ENCODE measurements around the gene COL4A3. TPM values are rescaled to one million over a fixed set of nuclear protein-coding genes. Genes with fewer than 3 reads are reported as not detected.

Gene COL4A3
- total RNA-seq, 2 donors from 2014 or later, result 2.7 to 8.0 TPM

DNA sequence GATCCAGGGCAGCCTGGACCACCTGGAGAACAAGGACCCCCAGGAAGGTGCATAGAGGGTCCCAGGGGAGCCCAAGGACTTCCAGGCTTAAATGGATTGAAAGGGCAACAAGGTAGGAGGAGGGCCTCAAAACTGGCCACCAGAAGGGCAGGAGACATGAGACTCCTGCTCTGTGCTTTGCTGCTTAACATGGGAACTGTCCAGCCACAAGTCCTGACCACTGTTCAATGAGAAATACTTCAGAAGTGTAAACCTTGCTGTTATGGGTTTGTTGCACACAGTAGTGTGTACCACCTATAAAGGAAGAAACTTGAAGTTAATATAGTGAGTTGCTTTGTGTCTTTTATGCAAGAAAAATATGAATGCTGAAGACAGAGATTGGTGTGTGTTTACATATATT is 116.5 kb downstream of the COL4A3 start:
- H3K9me3 ChIP-seq, result no peaks in the 10 kb centered on the region
- no peak for DNase-seq (ENCODE audit: low spot score)
- TF ChIP-seq, protein P1, sequence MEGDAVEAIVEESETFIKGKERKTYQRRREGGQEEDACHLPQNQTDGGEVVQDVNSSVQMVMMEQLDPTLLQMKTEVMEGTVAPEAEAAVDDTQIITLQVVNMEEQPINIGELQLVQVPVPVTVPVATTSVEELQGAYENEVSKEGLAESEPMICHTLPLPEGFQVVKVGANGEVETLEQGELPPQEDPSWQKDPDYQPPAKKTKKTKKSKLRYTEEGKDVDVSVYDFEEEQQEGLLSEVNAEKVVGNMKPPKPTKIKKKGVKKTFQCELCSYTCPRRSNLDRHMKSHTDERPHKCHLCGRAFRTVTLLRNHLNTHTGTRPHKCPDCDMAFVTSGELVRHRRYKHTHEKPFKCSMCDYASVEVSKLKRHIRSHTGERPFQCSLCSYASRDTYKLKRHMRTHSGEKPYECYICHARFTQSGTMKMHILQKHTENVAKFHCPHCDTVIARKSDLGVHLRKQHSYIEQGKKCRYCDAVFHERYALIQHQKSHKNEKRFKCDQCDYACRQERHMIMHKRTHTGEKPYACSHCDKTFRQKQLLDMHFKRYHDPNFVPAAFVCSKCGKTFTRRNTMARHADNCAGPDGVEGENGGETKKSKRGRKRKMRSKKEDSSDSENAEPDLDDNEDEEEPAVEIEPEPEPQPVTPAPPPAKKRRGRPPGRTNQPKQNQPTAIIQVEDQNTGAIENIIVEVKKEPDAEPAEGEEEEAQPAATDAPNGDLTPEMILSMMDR (IDR thresholded peaks at IDR 0.05), result no peak

DNA sequence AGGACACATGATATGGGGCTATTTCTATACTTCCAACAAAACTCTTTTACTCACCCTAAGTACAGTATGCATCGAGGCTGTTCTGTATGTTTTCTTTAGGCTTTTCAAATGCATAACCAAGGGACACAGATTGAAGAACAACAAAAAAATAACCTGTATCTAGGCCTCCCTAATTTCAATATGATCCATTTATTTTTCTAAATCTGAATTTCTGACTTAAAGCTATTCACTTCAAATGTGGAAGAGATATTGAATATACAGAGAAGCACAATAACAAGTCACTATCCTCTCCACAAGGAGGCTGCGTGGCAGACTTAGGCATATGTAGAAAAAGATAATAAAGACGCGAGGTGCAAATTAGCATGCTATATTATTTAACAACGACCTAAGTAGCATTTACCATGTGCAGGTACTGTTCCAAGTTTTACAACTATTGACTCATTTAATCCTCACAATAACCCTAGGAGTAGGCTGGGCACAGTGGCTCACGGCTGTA is 121.4 kb downstream of the COL4A3 start:
- TF ChIP-seq, protein P1 (IDR thresholded peaks at IDR 0.05), result no peak
- Histone ChIP-seq H3K27ac (no peak overlapping the region), H3K9me3 (no peaks in the 10 kb centered on the region), H3K4me1 (no peaks in the 10 kb centered on the region), H3K4me3 (no peak overlapping the region), H3K36me3 (no peaks in the 10 kb centered on the region), H3K27me3 (no peaks in the 10 kb centered on the region)
- DNase-seq (ENCODE audit: low spot score), result no peak

More for the DNA sequence above, 116.5 kb downstream of the COL4A3 start:
- Histone ChIP-seq H3K27me3 (no peaks in the 10 kb centered on the region), H3K27ac (no peak overlapping the region), H3K4me3 (no peak overlapping the region), H3K4me1 (no peaks in the 10 kb centered on the region), H3K36me3 (peaks cover 5% of the 10 kb centered on the region)

DNA sequence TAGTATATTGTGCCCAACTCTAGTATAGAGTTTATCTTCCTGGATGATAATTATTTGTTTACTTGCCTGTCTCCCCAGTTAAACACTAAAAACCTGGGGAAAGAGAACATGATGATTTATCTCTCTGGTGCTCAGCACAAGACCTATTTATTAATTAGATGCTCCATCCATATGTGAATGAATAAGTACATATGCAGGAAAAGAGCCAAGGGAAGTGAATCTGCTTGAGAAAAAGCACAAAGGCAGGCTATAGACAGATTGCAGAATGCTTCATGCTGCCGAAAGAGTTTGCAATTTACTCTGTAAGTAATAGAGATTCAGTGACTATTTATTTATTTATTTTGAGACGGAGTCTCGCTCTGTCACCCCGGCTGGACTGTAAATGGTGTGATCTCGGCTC is 123.3 kb downstream of the COL4A3 start:
- Histone ChIP-seq H3K4me1 (no peaks in the 10 kb centered on the region), H3K27me3 (no peaks in the 10 kb centered on the region), H3K4me3 (no peak overlapping the region), H3K27ac (no peak overlapping the region), H3K36me3 (no peaks in the 10 kb centered on the region), H3K9me3 (no peaks in the 10 kb centered on the region)
- TF ChIP-seq, protein P1 (IDR thresholded peaks at IDR 0.05), result no peak
- no peak for DNase-seq (ENCODE audit: low spot score)

DNA sequence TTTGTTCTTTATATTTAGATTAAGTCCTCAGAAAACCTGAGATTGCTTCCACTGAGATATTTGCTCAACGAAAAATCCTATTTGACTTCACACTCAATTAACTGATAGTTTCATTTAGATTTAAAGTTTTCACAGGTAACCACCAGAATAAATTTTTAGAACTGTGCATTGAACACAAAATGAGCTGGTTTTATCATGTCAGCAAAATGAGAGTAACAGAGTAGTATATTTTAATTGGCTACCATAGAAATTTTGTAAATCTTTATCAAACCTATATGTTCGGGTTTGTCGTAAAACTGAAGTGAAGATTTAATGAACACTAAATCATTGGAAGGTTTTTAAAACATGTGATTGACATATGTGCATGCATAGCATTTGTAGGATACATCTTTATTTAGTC is 127.9 kb downstream of the COL4A3 start:
- Histone ChIP-seq H3K36me3 (no peaks in the 10 kb centered on the region), H3K27ac (no peak overlapping the region), H3K27me3 (no peaks in the 10 kb centered on the region), H3K4me3 (no peak overlapping the region), H3K9me3 (no peaks in the 10 kb centered on the region), H3K4me1 (no peaks in the 10 kb centered on the region)
- TF ChIP-seq, protein P1 (IDR thresholded peaks at IDR 0.05), result no peak
- DNase-seq (ENCODE audit: low spot score), result no peak

DNA sequence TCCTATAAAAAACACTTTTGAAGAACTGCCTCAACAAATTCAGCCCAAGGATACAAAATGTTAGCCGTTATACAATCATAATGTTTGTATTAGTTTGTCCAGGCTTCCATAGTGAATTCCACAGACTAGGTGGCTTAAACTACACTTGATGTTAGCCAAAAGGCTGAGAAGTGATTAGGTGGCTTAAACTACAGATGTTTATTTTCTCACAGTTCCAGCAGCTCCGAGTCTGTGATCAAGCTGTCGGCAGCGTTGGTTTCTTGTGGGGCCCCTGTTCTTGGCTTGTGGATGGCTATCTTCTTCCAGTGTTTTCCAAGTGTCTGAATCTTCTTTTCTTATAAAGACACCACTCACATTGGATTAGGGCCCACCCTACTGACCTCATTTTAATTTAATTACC is 129.1 kb downstream of the COL4A3 start:
- TF ChIP-seq, protein P1 (IDR thresholded peaks at IDR 0.05), result no peak
- no peaks in the 10 kb centered on the region for H3K27me3 ChIP-seq

DNA sequence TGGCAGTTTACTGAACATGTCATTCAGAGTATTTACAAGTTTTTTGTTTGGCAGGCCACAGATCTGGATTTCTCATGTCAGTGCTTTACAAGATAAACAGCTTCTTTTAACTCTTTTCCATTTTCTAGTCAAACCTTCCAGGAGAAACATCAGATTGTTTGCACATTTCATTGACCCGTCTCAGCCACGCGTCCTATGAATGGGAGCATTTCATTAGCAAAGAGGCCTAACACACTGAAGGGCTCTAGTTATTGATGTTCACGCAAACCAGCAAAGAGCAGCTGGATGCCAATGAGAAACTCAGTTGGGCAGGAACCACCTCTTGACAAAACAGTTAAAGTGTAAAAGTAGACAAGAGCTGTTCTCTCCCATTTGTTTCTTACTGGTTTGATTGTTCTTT is 131.4 kb downstream of the COL4A3 start:
- Histone ChIP-seq H3K36me3 (no peaks in the 10 kb centered on the region), H3K27me3 (no peaks in the 10 kb centered on the region), H3K27ac (no peak overlapping the region), H3K4me1 (no peaks in the 10 kb centered on the region), H3K9me3 (no peaks in the 10 kb centered on the region), H3K4me3 (no peak overlapping the region)
- TF ChIP-seq, protein P1 (IDR thresholded peaks at IDR 0.05), result no peak
- no peak for DNase-seq (ENCODE audit: low spot score)

More for the DNA sequence above, 129.1 kb downstream of the COL4A3 start:
- Histone ChIP-seq H3K4me3 (no peak overlapping the region), H3K4me1 (no peaks in the 10 kb centered on the region), H3K9me3 (no peaks in the 10 kb centered on the region), H3K27ac (no peak overlapping the region), H3K36me3 (no peaks in the 10 kb centered on the region)
- no peak for DNase-seq (ENCODE audit: low spot score)
